DMS153 treated with DMSO at 0.1 percent for 48 hours (cell line): ENCODE data around the gene PFDN1.

Experiments used
- DNase-seq: peaks from one replicate; lab custom pipeline; 2025; ENCODE audit not compliant: unreplicated experiment; lab: John Stamatoyannopoulos, UW

Gene PFDN1

DNA sequence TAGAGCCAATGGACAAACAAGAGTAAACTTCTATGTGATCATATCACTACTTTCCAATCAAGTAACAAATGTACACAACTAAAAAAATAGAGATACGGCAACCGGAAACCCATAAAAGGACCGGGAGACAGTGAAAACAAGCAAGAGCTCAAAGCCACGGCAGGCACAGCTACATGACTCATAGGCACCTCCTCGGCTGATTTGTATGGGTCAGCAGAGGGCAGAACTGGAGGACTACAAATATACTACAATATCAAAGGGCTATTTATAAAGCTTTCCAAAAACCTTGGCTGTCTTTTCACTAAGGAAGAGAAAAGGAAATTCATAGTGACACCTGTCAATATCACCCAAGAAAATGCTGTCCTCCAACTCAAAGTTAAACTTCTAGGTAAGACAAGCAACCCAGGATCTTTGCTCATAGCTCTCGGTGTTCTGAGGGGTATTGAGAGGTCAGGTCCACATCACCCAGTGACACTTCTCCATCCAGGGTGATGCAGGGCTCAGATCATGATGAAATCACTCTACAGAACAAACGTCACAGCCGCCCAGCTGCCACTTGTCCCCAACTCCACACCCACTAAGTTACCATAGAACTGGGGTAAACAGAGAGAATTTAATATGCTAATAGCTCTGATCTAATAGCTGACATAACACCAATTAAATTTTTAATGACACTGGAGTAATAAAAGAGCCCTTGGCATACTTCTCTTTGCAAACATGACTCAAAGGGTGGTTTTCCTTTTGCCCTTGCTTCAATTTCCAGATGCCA lies 41.3 kb downstream of the PFDN1 start:
- peak; percentile 21 for DNase-seq

DNA sequence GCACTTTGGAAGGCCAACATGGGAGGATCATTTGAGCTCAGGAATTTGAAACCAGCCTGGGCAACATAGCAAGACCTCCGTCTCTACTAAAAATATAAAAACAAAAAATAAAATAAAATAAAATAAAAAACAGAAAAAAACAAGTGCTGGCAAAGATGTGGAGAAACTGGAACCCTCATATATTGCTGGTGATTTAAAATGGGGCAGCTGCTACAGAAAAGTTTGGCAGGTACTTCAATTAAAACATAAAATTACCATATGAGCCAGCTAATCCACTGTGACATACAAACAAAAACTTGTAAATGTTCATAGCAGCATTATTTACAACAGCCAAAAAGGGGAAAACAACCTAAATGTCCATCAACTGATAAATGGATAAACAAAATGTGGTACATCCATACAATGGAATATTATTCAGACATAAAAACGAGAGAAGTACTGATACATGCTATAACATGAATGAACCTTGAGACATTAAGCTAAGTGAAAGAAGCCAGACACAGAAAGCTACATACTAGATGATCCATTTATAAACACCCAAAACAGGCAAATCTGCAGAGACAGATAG lies 42.7 kb downstream of the PFDN1 start:
- no peak for DNase-seq

DNA sequence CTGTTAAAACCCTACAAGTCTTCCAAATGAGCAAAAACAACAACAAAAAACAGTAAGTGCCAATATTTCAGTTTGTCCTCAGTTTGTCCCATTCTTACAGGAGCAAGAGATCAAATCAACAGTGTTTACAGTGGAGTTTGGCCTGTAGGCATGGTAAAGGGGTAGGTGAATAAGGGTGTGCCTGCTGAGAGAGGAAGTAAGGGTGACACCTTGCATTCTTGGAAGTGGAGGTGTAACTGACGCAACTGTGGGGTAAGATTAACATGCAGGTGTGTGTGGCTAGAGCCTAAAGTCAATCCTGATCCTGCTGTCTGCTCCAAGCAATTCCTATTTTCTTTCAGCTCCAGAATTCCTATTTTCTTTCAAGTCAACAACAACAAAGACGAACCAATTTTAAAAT lies 43.4 kb downstream of the PFDN1 start:
- no peak for DNase-seq

DNA sequence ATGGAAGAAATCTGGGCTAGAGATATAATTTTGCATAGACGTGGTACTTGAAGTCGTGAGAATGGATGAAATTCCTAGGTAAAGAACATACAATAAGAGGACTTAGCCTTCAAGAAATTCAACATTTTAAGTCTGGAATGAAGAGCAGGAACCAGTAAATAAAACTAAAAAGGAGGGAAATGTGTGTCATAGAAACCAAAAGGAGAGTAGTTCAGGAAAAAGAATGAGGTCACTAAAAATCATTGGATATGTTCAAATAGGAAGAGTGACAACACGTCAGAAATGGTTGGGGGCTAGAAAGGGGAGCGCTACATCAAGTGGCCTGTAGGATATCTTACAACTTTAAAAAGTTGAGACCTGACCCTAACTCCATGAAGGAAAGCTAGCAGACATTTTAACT lies 44.0 kb downstream of the PFDN1 start:
- DNase-seq, result no peak

GRCh38 chr5:140258016-140258415 lies 44.9 kb downstream of the PFDN1 start:
- DNase-seq, result no peak

- no peak for DNase-seq
Measured at GRCh38 chr5:140256726-140257125, 46.2 kb downstream of the PFDN1 start.

DNA sequence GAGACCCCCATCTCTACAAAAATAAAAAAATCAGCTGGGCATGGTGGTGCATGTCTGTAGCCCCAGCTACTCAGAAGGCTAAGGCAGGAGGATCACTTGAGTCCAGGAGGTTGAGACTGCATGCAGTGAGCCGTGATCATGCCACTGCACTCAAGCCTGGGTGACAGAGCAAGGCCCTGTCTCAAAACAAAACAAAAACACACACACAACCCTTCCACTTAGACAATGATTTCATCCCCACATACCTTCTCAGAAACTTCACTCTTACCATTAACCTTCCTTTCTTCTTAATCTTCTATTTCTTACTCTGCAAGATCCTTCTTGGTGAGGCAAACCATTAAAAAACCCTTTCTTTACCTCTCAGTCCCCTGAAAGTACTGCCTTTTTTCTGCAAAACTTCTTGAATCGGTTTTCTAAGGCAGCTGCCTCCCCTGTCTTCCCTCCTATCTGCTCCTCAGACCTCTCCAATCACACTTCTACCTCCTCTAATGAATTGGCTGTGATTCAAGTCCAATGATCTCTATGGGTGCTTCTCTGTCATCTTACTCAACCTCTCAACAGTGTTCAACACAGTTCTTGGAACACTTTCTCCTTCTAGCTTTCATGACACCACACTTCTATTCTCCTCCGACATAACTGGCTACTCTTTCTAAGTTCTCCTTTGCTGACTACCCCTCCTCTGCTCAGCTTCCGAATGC lies 47.3 kb downstream of the PFDN1 start:
- no peak for DNase-seq

DNA sequence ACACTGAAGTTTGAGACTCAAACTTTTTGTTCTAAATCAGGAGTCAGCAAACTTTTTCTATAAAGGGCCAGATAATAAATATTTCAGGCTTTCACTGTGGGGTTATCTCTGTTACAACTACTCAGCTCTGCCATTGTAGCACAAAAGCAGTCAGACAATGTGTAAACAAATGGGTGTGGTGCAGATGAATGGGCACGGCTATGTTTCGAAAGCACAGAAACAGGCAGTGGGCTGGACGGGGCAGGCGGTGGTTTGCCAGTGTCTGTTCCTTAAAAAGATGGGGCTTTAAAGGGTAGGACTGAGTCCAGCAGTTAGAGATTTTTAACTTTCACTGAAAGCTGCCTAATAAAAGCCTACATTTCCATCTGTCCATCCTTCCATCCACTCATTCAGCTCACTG lies 48.9 kb downstream of the PFDN1 start:
- peak; percentile 10 for DNase-seq

DNA sequence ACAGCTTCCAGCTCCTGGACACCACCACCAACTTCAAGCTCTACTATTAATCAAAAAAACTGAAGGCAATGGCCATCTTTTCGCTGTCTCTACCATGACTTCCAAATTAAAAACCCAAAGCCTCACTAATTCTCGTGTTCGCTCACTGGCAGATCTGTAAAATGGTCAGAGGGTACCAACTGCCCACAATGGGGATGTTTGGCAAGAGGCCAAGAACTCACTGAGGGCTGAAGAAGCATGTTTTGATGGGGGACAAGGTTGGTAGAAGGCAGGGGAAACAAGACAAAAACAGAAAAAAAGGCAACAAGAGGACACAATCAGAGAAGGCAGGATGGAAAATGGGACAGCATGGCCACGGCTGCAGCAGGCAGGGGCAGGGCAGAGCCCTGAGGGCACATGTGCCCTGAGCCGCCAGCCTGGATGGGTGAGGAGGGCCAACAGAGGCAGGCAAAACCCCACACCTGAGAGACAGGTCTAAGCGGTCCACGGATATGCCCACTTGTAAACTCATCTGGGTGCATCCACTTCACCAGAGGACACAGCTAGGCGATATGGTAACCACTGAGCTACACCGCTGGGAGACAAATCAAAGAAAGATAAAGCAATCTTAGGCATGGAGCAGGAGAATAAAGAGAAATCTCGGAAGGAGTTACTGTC lies 50.3 kb downstream of the PFDN1 start:
- no peak for DNase-seq

DNA sequence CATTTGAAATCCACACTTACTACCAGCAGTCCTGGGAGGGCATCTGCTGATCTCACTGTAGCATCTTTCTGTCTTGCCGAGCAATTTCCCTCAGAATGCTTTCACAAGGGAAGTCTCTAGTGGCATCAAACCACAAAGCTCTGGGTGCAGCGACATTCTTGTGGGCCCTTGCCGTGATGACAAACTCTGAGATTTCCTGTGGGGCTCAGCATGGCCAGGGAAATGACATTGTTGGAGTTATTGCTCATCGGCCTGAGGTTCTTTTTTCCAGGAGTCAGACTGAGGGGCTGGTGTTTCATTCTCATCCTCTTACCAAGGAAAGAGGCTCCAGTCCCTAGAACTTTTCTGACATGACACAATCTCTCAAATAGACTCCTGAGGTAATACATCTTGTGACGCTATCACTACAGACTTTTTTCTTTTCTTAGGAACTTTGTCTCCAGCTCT lies 51.4 kb downstream of the PFDN1 start:
- no peak for DNase-seq

- DNase-seq, result no peak
Measured at GRCh38 chr5:140250386-140250785, 52.5 kb downstream of the PFDN1 start.

DNA sequence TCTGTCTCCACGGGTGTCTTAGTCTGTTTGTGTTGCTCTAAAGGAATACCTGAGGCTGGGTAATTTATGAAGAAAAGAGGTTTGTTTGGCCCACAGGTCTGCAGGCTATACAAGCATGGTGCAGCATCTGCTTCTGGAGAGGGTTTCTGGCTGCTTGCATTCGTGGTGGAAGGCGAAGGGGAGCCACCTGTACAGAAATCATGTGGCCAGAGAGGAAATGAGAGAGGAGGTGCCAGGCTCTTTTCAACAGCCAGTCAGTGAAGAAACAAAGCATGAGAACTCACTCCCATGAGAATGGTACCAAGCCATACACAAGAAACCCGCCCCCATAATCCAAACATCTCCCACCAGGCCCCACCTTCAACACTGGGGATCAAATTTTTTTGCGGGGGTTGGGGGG lies 53.4 kb downstream of the PFDN1 start:
- DNase-seq, result no peak

GRCh38 chr5:140248414-140248813 lies 54.5 kb downstream of the PFDN1 start:
- no peak for DNase-seq

DNA sequence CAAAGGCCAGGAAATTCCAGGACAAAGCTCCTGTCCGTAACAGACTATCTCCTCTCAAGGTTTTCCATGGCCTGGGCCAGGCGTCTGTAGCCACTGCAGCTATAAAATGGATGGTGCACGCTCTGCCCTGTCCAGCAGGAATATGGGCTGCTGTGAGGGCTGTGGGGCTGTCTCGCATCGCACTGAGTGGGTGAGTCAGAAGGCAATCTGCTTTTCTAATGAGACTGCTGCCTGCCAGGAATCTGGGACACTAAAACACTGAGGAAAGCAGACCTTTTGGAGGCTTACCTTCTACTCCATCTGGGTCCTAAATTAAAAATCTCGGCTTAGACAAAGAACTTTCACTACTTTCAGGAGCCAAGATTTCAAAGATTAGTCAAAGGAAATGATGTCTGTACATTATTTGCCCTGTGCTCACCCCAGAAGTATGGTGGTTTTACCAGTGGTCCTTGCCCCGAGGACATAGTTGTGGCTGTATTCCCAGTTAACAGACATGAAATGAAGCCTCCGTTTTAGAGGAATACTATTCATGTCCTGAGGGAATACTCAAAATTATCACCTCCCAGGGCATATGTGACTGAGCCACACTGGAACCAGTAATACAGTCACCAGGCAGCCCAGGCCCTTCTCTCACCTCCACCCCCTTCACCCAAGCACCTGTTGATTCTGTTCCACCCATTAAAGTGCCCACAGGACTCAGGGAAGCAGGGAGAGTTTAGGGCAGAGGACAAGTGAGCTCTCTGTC lies 56.4 kb downstream of the PFDN1 start:
- DNase-seq, result no peak

GRCh38 chr5:140245926-140246325 lies 57.0 kb downstream of the PFDN1 start:
- no peak for DNase-seq

DNA sequence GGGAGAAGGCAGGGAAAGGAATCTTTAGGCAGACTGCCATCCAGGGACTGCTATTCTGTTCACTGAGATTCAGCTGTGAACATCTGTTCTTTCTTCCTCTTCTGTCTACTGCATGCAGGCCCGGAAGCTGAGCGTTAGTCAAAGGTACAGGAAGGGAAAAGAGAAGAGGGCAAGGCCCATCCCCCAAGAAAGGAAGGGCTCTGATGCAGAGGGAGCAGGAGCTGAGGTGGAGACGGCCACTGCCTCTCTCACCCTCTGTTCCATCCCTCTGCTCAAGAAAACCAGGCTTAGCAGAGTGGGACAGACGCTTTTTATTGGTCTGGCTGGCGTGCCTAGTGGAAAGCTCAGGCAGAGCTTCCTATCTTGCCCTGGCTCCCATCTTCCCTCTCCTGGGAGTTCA lies 57.6 kb downstream of the PFDN1 start:
- DNase-seq, result no peak

GRCh38 chr5:140244525-140245025 lies 58.3 kb downstream of the PFDN1 start:
- peak; percentile 38 for DNase-seq

GRCh38 chr5:140243706-140244250 lies 59.1 kb downstream of the PFDN1 start:
- DNase-seq, result peak; percentile 20

- DNase-seq, result no peak
Measured at GRCh38 chr5:140242890-140243585, 59.9 kb downstream of the PFDN1 start.

DNA sequence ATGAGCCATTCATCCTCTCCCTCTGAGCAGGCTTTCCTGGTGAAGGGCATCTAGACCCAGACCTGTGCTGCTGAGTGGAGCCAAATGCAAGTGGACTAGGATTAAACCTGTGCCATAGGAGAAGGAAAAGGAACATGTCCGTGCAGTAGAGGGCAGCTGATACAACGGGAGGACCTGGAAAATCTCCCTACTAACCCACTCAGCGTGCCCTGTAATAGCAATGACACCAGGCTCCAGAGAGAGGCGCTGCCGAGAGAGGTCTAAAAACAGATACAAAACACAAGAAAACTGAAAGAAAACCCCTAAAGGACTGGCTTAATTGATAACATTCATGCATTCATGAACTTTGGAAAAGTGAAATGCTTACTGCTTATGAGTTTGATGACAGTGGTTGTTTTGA lies 60.8 kb downstream of the PFDN1 start:
- no peak for DNase-seq
